Body of pancreas (tissue), 4 donors: ENCODE measurements around the gene KIZ. TPM values are rescaled to one million over a fixed set of nuclear protein-coding genes. Genes with fewer than 3 reads are reported as not detected.

Experiments
- ATAC-seq: fragments of 150-250 bp; one replicate; pipeline ENCODE4 v1.9.1; 2016
- DNase-seq, 4 donors: peaks; one replicate each; pipeline ENCODE4 v3.0.0-alpha.2; 2019
- H3K27ac ChIP-seq, 4 donors: fragments of 200-600 bp; sonication (generic); 1 replicate in 3 of 4; 2 replicates in 1 of 4; pipeline versions ENCODE4 v1.5.1 to v1.6.1; 2016 to 2019; ENCODE audit warnings: mild to moderate bottlenecking in 1 of 4, mixed read lengths in 1 of 4, moderate library complexity in 1 of 4
- H3K27me3 ChIP-seq, 2 donors: fragments of 200-600 bp; sonication (generic); one replicate each; pipeline ENCODE4 v1.6.0; 2016; ENCODE audit warnings: mild to moderate bottlenecking in 1 of 2
- H3K36me3 ChIP-seq, 2 donors: fragments of 200-600 bp; sonication (generic); replicated peaks in 1 of 2; 2 replicates each; pipeline ENCODE4 v1.5.1; 2016; ENCODE audit warnings: low read depth in 2 of 2; ENCODE audit not compliant: insufficient read depth in 1 of 2
- H3K4me1 ChIP-seq: fragments of 200-600 bp; sonication (generic); one replicate; pipeline ENCODE4 v1.6.0; 2016
- H3K4me3 ChIP-seq, 2 donors: fragments of 200-600 bp; sonication (generic); 1 replicate in 1 of 2; 2 replicates in 1 of 2; pipeline ENCODE4 v1.5.1; 2016 to 2019
- H3K9me3 ChIP-seq, 3 donors: fragments of 200-600 bp; sonication (generic); 1 replicate in 2 of 3; 2 replicates in 1 of 3; pipeline ENCODE4 v1.5.1; 2016
- CTCF ChIP-seq, 7 experiments: fragments of 450-650 bp in 4 of 7; fragments of 200-600 bp in 3 of 7; sonication (generic) in 3 of 7; IDR thresholded peaks; one replicate each; pipeline ENCODE4 v1.5.1; 2016 to 2019; ENCODE audit warnings: antibody characterized with exemption in 7 of 7
- POLR2A ChIP-seq, 3 donors: fragments of 450-650 bp; IDR thresholded peaks; one replicate each; pipeline ENCODE4 v1.6.1; 2016; ENCODE audit warnings: antibody characterized with exemption in 3 of 3, mild to moderate bottlenecking in 2 of 3
- WGBS, 2 donors: methylation state at CpG; one replicate each; pipeline ENCODE4 v1.1.5; 2017; 5-methylcytosine and 5-hydroxymethylcytosine counted together
- intact Hi-C: fragments of 100-400 bp; cut with DNase I; formaldehyde crosslinking; loops from one replicate; pipeline ENCODE4 v1.15.1; 2023
- total RNA-seq, 2 donors: library from RNA; depleted of rRNA; stranded (reverse); fragments of >200 nt; gene quantifications; one replicate each; pipeline ENCODE4 v1.1.0, GENCODE V29; 2016

Gene KIZ
- total RNA-seq, 2 donors from 2014 or later, result 17.1 to 28.7 TPM

- Histone ChIP-seq H3K27ac (no peak overlapping the region), H3K27me3 (no peaks in the 10 kb centered on the region), H3K4me1 (no peaks in the 10 kb centered on the region), H3K9me3 (no peaks in the 10 kb centered on the region), H3K4me3 (no peak overlapping the region), H3K36me3 (no peaks in the 10 kb centered on the region)
- no peak for ATAC-seq
- no peak for DNase-seq
- 85 to 93% methylated on average over 3 of the region's 3 CpGs for WGBS, 2 donors
- intact Hi-C loops, result no loop called here
- no peak for TF ChIP-seq CTCF (IDR thresholded peaks at IDR 0.05)
- TF ChIP-seq POLR2A (IDR thresholded peaks at IDR 0.05), result no peak
Observed at GRCh38 chr20:21206584-21206983, 80.7 kb downstream of the KIZ start.

- TF ChIP-seq POLR2A (IDR thresholded peaks at IDR 0.05), result no peak
- no peak for TF ChIP-seq CTCF (IDR thresholded peaks at IDR 0.05)
- 50 to 55% methylated on average over 3 of the region's 3 CpGs for WGBS, 2 donors
- DNase-seq, result no peak
Observed at GRCh38 chr20:21208999-21209398, 83.1 kb downstream of the KIZ start.

GRCh38 chr20:21209668-21210067 lies 83.8 kb downstream of the KIZ start:
- no peak for DNase-seq
- intact Hi-C loops, result no loop called here
- Histone ChIP-seq H3K9me3 (no peaks in the 10 kb centered on the region), H3K36me3 (no peaks in the 10 kb centered on the region), H3K27me3 (no peaks in the 10 kb centered on the region), H3K4me1 (no peaks in the 10 kb centered on the region), H3K27ac (no peak overlapping the region), H3K4me3 (no peak overlapping the region)
- ATAC-seq, result no peak
- no peak for TF ChIP-seq POLR2A (IDR thresholded peaks at IDR 0.05)
- TF ChIP-seq CTCF (IDR thresholded peaks at IDR 0.05), result no peak
- 92 to 97% methylated on average over 1 of the region's 1 CpG for WGBS, 2 donors

More at GRCh38 chr20:21208999-21209398, 83.1 kb downstream of the KIZ start:
- Histone ChIP-seq H3K4me3 (no peak overlapping the region), H3K27ac (no peak overlapping the region), H3K27me3 (no peaks in the 10 kb centered on the region), H3K4me1 (no peaks in the 10 kb centered on the region), H3K9me3 (no peaks in the 10 kb centered on the region), H3K36me3 (no peaks in the 10 kb centered on the region)
- intact Hi-C loops, result no loop called here
- ATAC-seq, result no peak

- Histone ChIP-seq H3K27ac (no peak overlapping the region), H3K4me1 (no peaks in the 10 kb centered on the region), H3K4me3 (no peak overlapping the region), H3K9me3 (no peaks in the 10 kb centered on the region), H3K27me3 (no peaks in the 10 kb centered on the region), H3K36me3 (no peaks in the 10 kb centered on the region)
- 68 to 82% methylated on average over 2 of the region's 2 CpGs for WGBS, 2 donors
- no peak for DNase-seq
- intact Hi-C loops, result no loop called here
- ATAC-seq, result no peak
- TF ChIP-seq POLR2A (IDR thresholded peaks at IDR 0.05) (no peak), CTCF (IDR thresholded peaks at IDR 0.05) (no peak)
Observed at GRCh38 chr20:21213691-21214090, 87.8 kb downstream of the KIZ start.

GRCh38 chr20:21214431-21214830 lies 88.5 kb downstream of the KIZ start:
- no peak for TF ChIP-seq CTCF (IDR thresholded peaks at IDR 0.05)
- no peak for TF ChIP-seq POLR2A (IDR thresholded peaks at IDR 0.05)
- Histone ChIP-seq H3K27me3 (no peaks in the 10 kb centered on the region), H3K36me3 (no peaks in the 10 kb centered on the region), H3K4me3 (no peak overlapping the region), H3K4me1 (no peaks in the 10 kb centered on the region), H3K27ac (no peak overlapping the region), H3K9me3 (no peaks in the 10 kb centered on the region)
- ATAC-seq (no peak), DNase-seq (no peak)
- intact Hi-C loops, result no loop called here
- 97 to 100% methylated on average over 1 of the region's 1 CpG for WGBS, 2 donors
